GM12878 (cell line): ENCODE measurements around the gene NISCH. TPM values are rescaled to one million over a fixed set of nuclear protein-coding genes. Genes with fewer than 3 reads are reported as not detected.
A peak's percentile ranks its signal among the peaks of the same experiment; 100 is the strongest.

Source experiments
- CHD1 ChIP-seq: IDR thresholded peaks from 2 replicates; pipeline ENCODE4 v1.6.1; 2012; ENCODE audit warnings: low read depth, low read length, improper control_type of control experiment
- CHD4 ChIP-seq: fragments of 200-600 bp; sonication (generic); IDR thresholded peaks from 2 replicates; pipeline ENCODE4 v1.6.1; 2016; ENCODE audit warnings: mild to moderate bottlenecking
- EGR1 ChIP-seq, 2 experiments: IDR thresholded peaks; 1 replicate in 1 of 2; 2 replicates in 1 of 2; pipeline ENCODE4 v1.6.1; 2011 to 2012; ENCODE audit warnings: low read depth in 2 of 2, low read length in 2 of 2, borderline replicate concordance in 1 of 2, mild to moderate bottlenecking in 1 of 2, moderate library complexity in 1 of 2
- ESRRA ChIP-seq: IDR thresholded peaks from 2 replicates; pipeline ENCODE4 v1.6.1; 2012; ENCODE audit warnings: mild to moderate bottlenecking, low read length, improper control_type of control experiment
- ETV6 ChIP-seq, 2 experiments: fragments of 450-650 bp in 1 of 2; IDR thresholded peaks in 1 of 2; conservative IDR thresholded peaks in 1 of 2; 2 replicates each; pipeline ENCODE4 v1.6.1; 2014; ENCODE audit warnings: antibody characterized with exemption in 1 of 2, borderline replicate concordance in 1 of 2, low read depth in 1 of 2, mild to moderate bottlenecking in 1 of 2, moderate library complexity in 1 of 2
- FOS ChIP-seq: IDR thresholded peaks from 3 replicates; pipeline ENCODE4 v1.6.1; 2011; ENCODE audit warnings: borderline replicate concordance; ENCODE audit not compliant: insufficient read length; ENCODE audit errors: extremely low read depth
- HCFC1 ChIP-seq: fragments of 150-350 bp; IDR thresholded peaks from 2 replicates; pipeline ENCODE4 v1.6.1; 2014; ENCODE audit warnings: low read length
- HDAC6 ChIP-seq: fragments of 200-600 bp; sonication (generic); IDR thresholded peaks from one replicate; pipeline ENCODE4 v1.8.0; 2017; ENCODE audit warnings: antibody characterized with exemption; ENCODE audit not compliant: unreplicated experiment
- IKZF2 ChIP-seq, 2 experiments: fragments of 450-650 bp; IDR thresholded peaks; 2 replicates each; pipeline ENCODE4 v1.6.1; 2017; ENCODE audit warnings: mild to moderate bottlenecking in 2 of 2, moderate library complexity in 2 of 2
- KDM1A ChIP-seq: fragments of 200-600 bp; sonication (generic); IDR thresholded peaks from 2 replicates; pipeline ENCODE4 v1.6.1; 2016; ENCODE audit warnings: borderline replicate concordance
- KLF5 ChIP-seq: fragments of 450-650 bp; IDR thresholded peaks from 2 replicates; pipeline ENCODE4 v1.6.1; 2014; ENCODE audit warnings: mild to moderate bottlenecking; ENCODE audit not compliant: partially characterized antibody
- POLR2A ChIP-seq: IDR thresholded peaks from 2 replicates; pipeline ENCODE4 v1.6.1; 2011; ENCODE audit warnings: low read depth, mild to moderate bottlenecking, low read length
- POU2F2 ChIP-seq: IDR thresholded peaks from 3 replicates; pipeline ENCODE4 v1.6.1; 2011; ENCODE audit warnings: low read depth, mild to moderate bottlenecking, low read length, borderline replicate concordance
- RAD51 ChIP-seq: fragments of 450-650 bp; IDR thresholded peaks from 2 replicates; pipeline ENCODE4 v1.6.1; 2016; ENCODE audit warnings: moderate library complexity, mild to moderate bottlenecking, inconsistent platforms
- SREBF1 ChIP-seq: IDR thresholded peaks from 2 replicates; pipeline ENCODE4 v1.6.1; 2012; ENCODE audit warnings: mild to moderate bottlenecking, low read length
- TBL1XR1 ChIP-seq: IDR thresholded peaks from 2 replicates; pipeline ENCODE4 v1.6.1; 2012; ENCODE audit warnings: low read depth, low read length, improper control_type of control experiment
- TCF12 ChIP-seq: IDR thresholded peaks from 2 replicates; pipeline ENCODE4 v1.6.1; 2011; ENCODE audit warnings: low read depth, mild to moderate bottlenecking, low read length
- ZBED1 ChIP-seq: IDR thresholded peaks from 2 replicates; pipeline ENCODE4 v1.6.1; 2016; ENCODE audit warnings: borderline replicate concordance
- ZNF207 ChIP-seq: fragments of 450-650 bp; IDR thresholded peaks from 2 replicates; pipeline ENCODE4 v1.6.1; 2014; ENCODE audit warnings: antibody characterized with exemption, mild to moderate bottlenecking, borderline replicate concordance
- polyA plus RNA-seq, 11 experiments: library from polyadenylated mRNA; depleted of rRNA in 4 of 11; unstranded in 6 of 11; stranded (reverse) in 5 of 11; fragments of >200 nt; fragmentation: Nextera tagmentation in 4 of 11; fragmentation: Illumina TruSeq in 1 of 11; extraction: Ambion mirVana in 4 of 11; extraction: Trizol in 1 of 11; gene quantifications; 1 replicate in 1 of 11; 2 replicates in 10 of 11; pipeline versions ENCODE4 v1.2.1 to v1.2.3, GENCODE V29; 2011 to 2016; ENCODE audit warnings: inconsistent platforms in 2 of 11, missing spikeins in 2 of 11, low read depth in 1 of 11
- total RNA-seq, 4 experiments: library from RNA; depleted of rRNA in 3 of 4; stranded (reverse); fragments of >200 nt in 3 of 4; fragmentation: Illumina TruSeq in 1 of 4; extraction: Trizol in 1 of 4; gene quantifications; 2 replicates each; pipeline versions ENCODE4 v1.2.1 to v1.2.3, GENCODE V29; 2013 to 2021
- TF ChIP-seq, protein P1 (sequence below): fragments of 450-650 bp; IDR thresholded peaks from 2 replicates; pipeline ENCODE4 v1.6.1; 2017; ENCODE audit warnings: mild to moderate bottlenecking
- TF ChIP-seq, protein P2 (sequence below): IDR thresholded peaks from 2 replicates; pipeline ENCODE4 v1.6.1; 2011; ENCODE audit warnings: low read depth, mild to moderate bottlenecking, low read length, moderate library complexity, borderline replicate concordance; ENCODE audit errors: extremely low read depth
- TF ChIP-seq, protein P3 (sequence below): IDR thresholded peaks from 2 replicates; pipeline ENCODE4 v1.6.1; 2011; ENCODE audit warnings: borderline replicate concordance, low read depth, mild to moderate bottlenecking, moderate library complexity, mixed read lengths, low read length; ENCODE audit not compliant: insufficient read depth; ENCODE audit errors: extremely low read length
- TF ChIP-seq, protein P4 (sequence below): fragments of 450-650 bp; IDR thresholded peaks from 2 replicates; pipeline ENCODE4 v1.6.1; 2018; ENCODE audit warnings: mild to moderate bottlenecking, low read depth, moderate library complexity; ENCODE audit not compliant: partially characterized antibody
- TF ChIP-seq, protein P5 (sequence below): fragments of 450-650 bp; IDR thresholded peaks from 2 replicates; pipeline ENCODE4 v1.6.1; 2014; ENCODE audit warnings: mild to moderate bottlenecking

Gene NISCH
- total and polyA plus RNA-seq, 10 of the 15 experiments (the other 5 are each of a cell fraction or from before 2014, with no cell fraction given), result 0.76 to 52.5 (median 24.6) TPM

DNA sequence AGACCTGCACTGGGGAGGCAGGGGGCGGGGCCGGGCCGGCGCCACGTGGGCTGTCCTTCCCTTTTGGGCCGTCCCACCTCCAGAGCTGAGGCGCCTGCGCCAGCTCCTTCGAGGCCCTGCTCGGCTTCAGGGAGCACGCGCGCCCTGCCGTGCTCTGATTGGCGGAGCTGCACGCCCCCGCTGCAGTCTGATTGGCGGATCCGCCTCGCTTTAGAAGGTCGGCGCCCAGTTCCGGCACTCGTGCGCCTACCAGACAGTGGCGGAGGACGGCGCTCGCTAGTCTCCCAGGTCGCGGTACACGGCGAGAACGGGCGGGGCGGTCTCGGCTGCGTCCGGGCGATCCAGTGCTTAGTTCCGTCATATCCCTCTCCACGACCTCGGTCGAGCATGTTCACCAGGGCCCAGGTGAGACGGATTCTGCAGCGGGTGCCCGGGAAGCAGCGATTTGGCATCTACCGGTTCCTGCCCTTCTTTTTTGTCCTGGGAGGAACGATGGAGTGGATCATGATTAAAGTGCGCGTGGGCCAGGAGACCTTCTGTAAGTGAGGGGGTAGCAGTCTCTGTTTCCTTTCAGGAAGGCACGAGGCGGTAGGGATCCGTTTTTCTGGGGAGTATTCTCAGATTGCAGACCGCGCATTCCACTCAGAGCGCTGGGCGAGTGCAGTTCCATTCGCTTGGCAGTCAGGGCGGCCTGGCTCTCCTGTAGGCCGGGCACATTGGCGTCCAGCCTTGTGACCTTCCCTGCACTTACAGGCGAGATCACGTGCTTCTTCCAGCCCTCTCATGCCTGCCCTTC lies 81.2 kb downstream of the NISCH start, which contains the start of gene UQCC5 (continued):
- TF ChIP-seq SREBF1 (no peak), TBL1XR1 (peak; percentile 53; the same call in 1 of the 2 replicates), IKZF2 (IDR thresholded peaks at IDR 0.05) (0 out of 4 replicates have a peak, but pooled peaks of 1 of the 2 experiments have one; percentile 49), HDAC6 (peak; percentile 67), KLF5 (no peak), RAD51 (peak; percentile 85), ZNF207 (no peak), TCF12 (peak; percentile 46; the same call in 1 of the 2 replicates), POU2F2 (peak; percentile 91), CHD4 (no peak), ZBED1 (no peak), ESRRA (no peak), CHD1 (no peak), FOS (peak; percentile 56), EGR1 (IDR thresholded peaks at IDR 0.05; ENCODE audit: borderline replicate concordance in 1 of 2, low read depth in 2 of 2, low read length in 2 of 2) (peak; percentile 64 to 95), HCFC1 (peak; percentile 10; the same call in 1 of the 2 replicates), POLR2A (peak; percentile 100), ETV6 (conservative IDR thresholded peaks at IDR 0.05 in 1 of 2, IDR thresholded peaks at IDR 0.05 in 1 of 2; ENCODE audit: borderline replicate concordance in 1 of 2, low read depth in 1 of 2) (no peak), KDM1A (no peak)
- TF ChIP-seq, protein P1, sequence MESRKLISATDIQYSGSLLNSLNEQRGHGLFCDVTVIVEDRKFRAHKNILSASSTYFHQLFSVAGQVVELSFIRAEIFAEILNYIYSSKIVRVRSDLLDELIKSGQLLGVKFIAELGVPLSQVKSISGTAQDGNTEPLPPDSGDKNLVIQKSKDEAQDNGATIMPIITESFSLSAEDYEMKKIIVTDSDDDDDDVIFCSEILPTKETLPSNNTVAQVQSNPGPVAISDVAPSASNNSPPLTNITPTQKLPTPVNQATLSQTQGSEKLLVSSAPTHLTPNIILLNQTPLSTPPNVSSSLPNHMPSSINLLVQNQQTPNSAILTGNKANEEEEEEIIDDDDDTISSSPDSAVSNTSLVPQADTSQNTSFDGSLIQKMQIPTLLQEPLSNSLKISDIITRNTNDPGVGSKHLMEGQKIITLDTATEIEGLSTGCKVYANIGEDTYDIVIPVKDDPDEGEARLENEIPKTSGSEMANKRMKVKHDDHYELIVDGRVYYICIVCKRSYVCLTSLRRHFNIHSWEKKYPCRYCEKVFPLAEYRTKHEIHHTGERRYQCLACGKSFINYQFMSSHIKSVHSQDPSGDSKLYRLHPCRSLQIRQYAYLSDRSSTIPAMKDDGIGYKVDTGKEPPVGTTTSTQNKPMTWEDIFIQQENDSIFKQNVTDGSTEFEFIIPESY, result no peak
- TF ChIP-seq, protein P2, sequence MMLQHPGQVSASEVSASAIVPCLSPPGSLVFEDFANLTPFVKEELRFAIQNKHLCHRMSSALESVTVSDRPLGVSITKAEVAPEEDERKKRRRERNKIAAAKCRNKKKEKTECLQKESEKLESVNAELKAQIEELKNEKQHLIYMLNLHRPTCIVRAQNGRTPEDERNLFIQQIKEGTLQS, result peak; percentile 67
- TF ChIP-seq, protein P3, sequence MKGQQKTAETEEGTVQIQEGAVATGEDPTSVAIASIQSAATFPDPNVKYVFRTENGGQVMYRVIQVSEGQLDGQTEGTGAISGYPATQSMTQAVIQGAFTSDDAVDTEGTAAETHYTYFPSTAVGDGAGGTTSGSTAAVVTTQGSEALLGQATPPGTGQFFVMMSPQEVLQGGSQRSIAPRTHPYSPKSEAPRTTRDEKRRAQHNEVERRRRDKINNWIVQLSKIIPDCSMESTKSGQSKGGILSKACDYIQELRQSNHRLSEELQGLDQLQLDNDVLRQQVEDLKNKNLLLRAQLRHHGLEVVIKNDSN, result peak; percentile 89
- TF ChIP-seq, protein P4, sequence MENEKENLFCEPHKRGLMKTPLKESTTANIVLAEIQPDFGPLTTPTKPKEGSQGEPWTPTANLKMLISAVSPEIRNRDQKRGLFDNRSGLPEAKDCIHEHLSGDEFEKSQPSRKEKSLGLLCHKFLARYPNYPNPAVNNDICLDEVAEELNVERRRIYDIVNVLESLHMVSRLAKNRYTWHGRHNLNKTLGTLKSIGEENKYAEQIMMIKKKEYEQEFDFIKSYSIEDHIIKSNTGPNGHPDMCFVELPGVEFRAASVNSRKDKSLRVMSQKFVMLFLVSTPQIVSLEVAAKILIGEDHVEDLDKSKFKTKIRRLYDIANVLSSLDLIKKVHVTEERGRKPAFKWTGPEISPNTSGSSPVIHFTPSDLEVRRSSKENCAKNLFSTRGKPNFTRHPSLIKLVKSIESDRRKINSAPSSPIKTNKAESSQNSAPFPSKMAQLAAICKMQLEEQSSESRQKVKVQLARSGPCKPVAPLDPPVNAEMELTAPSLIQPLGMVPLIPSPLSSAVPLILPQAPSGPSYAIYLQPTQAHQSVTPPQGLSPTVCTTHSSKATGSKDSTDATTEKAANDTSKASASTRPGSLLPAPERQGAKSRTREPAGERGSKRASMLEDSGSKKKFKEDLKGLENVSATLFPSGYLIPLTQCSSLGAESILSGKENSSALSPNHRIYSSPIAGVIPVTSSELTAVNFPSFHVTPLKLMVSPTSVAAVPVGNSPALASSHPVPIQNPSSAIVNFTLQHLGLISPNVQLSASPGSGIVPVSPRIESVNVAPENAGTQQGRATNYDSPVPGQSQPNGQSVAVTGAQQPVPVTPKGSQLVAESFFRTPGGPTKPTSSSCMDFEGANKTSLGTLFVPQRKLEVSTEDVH, result no peak
- TF ChIP-seq, protein P5, sequence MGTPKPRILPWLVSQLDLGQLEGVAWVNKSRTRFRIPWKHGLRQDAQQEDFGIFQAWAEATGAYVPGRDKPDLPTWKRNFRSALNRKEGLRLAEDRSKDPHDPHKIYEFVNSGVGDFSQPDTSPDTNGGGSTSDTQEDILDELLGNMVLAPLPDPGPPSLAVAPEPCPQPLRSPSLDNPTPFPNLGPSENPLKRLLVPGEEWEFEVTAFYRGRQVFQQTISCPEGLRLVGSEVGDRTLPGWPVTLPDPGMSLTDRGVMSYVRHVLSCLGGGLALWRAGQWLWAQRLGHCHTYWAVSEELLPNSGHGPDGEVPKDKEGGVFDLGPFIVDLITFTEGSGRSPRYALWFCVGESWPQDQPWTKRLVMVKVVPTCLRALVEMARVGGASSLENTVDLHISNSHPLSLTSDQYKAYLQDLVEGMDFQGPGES, result peak; percentile 70
